HG02938 (cell line): ENCODE measurements around the gene HMSD.
"Not testable (repeated sequence)": the region's sequence is repeated elsewhere in the genome, so short reads cannot be mapped to it uniquely, and the experiment has no call there.

Source experiments
- ATAC-seq: cut with Tn5 transposase; IDR thresholded peaks from one replicate; pipeline ENCODE4 v1.9.1; 2021; ENCODE audit warnings: mild to moderate bottlenecking, moderate library complexity; ENCODE audit not compliant: unreplicated experiment

HMSD gene

GRCh38 chr18:63949068-63949737 is at the start of gene HMSD:
TSS of gene HMSD (plus strand) at chr18:63949301. CDS start at chr18:63953456, 4,155 bp downstream.
- peak; percentile 73 for ATAC-seq

- no peak for ATAC-seq
Measured at GRCh38 chr18:63903851-63904570, 45.1 kb upstream of the HMSD start.

- ATAC-seq = no peak
Measured at GRCh38 chr18:63904694-63905093, 44.4 kb upstream of the HMSD start.

- ATAC-seq = no peak
Measured at GRCh38 chr18:63905361-63905760, 43.7 kb upstream of the HMSD start.

- no peak for ATAC-seq
Measured at GRCh38 chr18:63906056-63906455, 43.0 kb upstream of the HMSD start.

- peak; percentile 73 for ATAC-seq
Measured at GRCh38 chr18:63907664-63908063, 41.4 kb upstream of the HMSD start, which contains the start of gene SERPINB10. TSS of gene SERPINB10 (plus strand) at chr18:63907958. CDS start at chr18:63915511, 7,553 bp downstream.

GRCh38 chr18:63908858-63909257 is 40.2 kb upstream of the HMSD start:
- ATAC-seq = no peak

- ATAC-seq = peak; percentile 72
Measured at GRCh38 chr18:63909870-63910269, 39.2 kb upstream of the HMSD start.

GRCh38 chr18:63917817-63918216 is 31.3 kb upstream of the HMSD start:
- no peak for ATAC-seq

GRCh38 chr18:63922049-63922448 is 27.1 kb upstream of the HMSD start:
- no peak for ATAC-seq

GRCh38 chr18:63924551-63924950 is 24.6 kb upstream of the HMSD start:
- ATAC-seq = no peak

GRCh38 chr18:63928331-63928730 is 20.8 kb upstream of the HMSD start:
- ATAC-seq = no peak

GRCh38 chr18:63929369-63929768 is 19.7 kb upstream of the HMSD start:
- not testable (repeated sequence) for ATAC-seq

- no peak for ATAC-seq
Measured at GRCh38 chr18:63930773-63931354, 18.2 kb upstream of the HMSD start.

- ATAC-seq = peak; percentile 98
Measured at GRCh38 chr18:63936156-63936931, 12.8 kb upstream of the HMSD start.

- ATAC-seq = peak; percentile 13
Measured at GRCh38 chr18:63936932-63937393, 12.1 kb upstream of the HMSD start.

GRCh38 chr18:63940008-63940407 is 9.1 kb upstream of the HMSD start:
- no peak for ATAC-seq

GRCh38 chr18:63940543-63941050 is 8.5 kb upstream of the HMSD start:
- not testable (repeated sequence) for ATAC-seq

- no peak for ATAC-seq
Measured at GRCh38 chr18:63947051-63947790, 1.9 kb upstream of the HMSD start.

- peak; percentile 58 for ATAC-seq
Measured at GRCh38 chr18:63951302-63951705, 2.2 kb downstream of the HMSD start.
